OCI-LY1 (cell line): ENCODE data around the gene FYN.

ENCODE experiments used
- EZH2 ChIP-seq: fragments of 200-600 bp; sonication (generic), shearing (Covaris generic); IDR thresholded peaks from 2 replicates; pipeline ENCODE4 v1.8.0; 2017; ENCODE audit warnings: borderline replicate concordance, mixed run types, mild to moderate bottlenecking, antibody characterized with exemption, low read length, moderate library complexity, mixed read lengths
- TF ChIP-seq, protein P1 (sequence below): fragments of 200-600 bp; sonication (generic), shearing (Covaris generic); IDR thresholded peaks from 2 replicates; pipeline ENCODE4 v1.5.1; 2017; ENCODE audit warnings: mild to moderate bottlenecking, antibody characterized with exemption, low read length, moderate library complexity, mixed read lengths

GRCh38 chr6:111730864-111731263 lies 142.4 kb downstream of the FYN start:
- no peak for TF ChIP-seq EZH2
- TF ChIP-seq, protein P1, sequence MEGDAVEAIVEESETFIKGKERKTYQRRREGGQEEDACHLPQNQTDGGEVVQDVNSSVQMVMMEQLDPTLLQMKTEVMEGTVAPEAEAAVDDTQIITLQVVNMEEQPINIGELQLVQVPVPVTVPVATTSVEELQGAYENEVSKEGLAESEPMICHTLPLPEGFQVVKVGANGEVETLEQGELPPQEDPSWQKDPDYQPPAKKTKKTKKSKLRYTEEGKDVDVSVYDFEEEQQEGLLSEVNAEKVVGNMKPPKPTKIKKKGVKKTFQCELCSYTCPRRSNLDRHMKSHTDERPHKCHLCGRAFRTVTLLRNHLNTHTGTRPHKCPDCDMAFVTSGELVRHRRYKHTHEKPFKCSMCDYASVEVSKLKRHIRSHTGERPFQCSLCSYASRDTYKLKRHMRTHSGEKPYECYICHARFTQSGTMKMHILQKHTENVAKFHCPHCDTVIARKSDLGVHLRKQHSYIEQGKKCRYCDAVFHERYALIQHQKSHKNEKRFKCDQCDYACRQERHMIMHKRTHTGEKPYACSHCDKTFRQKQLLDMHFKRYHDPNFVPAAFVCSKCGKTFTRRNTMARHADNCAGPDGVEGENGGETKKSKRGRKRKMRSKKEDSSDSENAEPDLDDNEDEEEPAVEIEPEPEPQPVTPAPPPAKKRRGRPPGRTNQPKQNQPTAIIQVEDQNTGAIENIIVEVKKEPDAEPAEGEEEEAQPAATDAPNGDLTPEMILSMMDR, result no peak
